ENCODE data around the gene CXCL17.
A peak's percentile ranks its signal among the peaks of the same experiment; 100 is the strongest.

CXCL17 gene

DNA sequence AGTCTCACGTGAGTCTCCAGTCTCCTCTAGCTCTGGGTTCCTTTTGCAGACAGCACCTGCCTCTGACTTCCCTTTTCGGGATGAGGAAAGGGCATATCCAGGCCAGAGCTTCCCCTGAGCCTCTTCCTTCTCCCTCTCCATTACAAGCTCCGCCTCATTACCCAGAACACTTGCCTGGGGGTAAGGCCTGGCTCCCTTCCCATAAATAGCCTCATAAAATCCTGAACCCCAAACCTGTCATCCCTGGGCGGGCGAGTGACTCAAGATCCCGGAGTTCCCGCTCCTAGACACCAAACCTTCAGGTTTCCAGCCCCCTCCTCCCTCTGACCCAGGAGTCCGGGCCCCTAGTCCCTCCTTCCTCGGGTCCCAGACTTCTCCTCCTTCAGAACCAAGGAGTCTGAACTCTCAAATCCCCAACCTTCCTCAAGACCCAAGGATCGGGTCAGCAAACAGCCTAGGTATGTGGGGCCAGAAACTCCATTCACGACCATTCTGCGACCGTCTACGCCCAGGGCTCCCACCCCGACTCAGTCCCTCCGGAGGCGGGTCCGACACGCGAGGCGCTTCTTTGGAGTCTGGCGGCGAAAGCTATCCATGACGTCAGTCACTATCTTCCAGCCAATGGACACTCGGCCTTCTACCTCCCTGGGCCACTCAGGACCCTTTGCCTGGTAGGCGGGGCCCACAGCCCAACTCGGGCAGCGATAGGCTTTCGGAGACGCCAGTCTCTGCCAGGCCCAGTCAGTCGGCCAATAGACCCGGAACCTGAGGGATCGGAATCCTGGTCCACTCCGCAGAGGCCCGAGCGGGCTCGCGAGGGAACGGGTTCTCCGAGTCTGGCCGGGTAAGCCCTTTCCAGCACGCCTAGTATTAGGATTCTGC lies 46.1 kb downstream of the CXCL17 start:
- DNase-seq: peak; percentile 99

DNA sequence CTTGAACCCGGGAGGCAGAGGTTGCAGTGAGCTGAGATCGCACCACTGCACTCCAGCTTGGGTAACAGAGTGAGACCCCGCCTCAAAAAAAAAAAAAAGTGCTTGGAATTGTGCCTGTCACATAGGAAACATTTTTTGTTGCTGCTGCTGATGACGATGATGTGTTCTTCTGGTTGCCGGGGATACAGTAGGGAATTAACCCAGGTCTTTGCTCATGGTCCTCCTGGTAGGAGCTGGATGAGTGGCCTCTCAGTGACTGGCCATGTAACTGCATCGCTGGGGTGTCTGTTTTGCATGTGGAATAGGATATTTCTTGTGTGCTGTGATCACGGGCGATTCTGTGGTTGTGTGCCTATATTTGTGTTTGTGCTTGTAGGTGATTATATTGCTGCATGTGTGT lies 48.0 kb downstream of the CXCL17 start:
- DNase-seq: no peak

- DNase-seq: no peak
Observed at GRCh38 chr19:42392165-42392564, 50.6 kb downstream of the CXCL17 start.

- DNase-seq: no peak
Observed at GRCh38 chr19:42389899-42390298, 52.8 kb downstream of the CXCL17 start, which contains the start of gene CNFN. Gene CNFN, minus strand, starts transcription at chr19:42390297. Its CDS starts 1,260 bp downstream, at chr19:42389037.

GRCh38 chr19:42388851-42389489 lies 53.8 kb downstream of the CXCL17 start:
- DNase-seq: no peak

DNA sequence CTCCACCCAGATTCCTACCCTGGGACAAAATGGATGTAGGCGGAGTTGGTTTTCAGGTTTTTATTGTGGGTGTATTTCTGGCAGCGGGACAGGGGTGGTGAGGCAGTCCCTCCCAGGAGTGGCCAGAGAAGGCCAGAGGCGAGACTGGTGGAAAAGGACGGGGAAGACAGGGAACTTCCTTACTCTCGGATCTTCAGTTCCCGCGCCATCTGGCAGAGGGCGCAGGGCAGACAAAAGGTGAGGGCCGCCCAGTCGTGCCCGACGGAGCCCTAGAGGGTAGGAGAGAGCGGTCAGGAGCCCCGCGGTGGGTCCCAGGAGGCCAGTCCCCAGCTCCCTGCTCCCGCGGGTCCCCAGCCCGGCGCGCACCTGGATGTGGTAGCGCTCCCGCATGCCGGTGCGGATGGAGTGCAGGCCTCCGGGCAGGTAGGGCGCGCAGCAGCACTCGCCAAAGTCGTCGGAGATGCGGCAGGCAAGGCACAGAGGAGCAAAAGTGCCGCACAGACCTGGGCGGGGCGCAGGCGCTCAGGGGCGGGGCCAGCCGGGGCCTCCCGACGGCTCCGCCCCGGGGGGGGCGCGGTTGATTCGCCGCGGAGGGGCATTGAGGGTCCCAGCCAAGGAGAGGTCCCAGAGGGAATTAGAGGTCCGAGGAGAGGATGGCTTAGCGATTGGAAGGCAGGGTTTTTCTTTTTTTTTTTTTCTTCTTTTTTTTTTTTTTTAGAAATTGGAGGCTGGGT lies 55.6 kb downstream of the CXCL17 start:
- DNase-seq: peak; percentile 77 to 84

DNA sequence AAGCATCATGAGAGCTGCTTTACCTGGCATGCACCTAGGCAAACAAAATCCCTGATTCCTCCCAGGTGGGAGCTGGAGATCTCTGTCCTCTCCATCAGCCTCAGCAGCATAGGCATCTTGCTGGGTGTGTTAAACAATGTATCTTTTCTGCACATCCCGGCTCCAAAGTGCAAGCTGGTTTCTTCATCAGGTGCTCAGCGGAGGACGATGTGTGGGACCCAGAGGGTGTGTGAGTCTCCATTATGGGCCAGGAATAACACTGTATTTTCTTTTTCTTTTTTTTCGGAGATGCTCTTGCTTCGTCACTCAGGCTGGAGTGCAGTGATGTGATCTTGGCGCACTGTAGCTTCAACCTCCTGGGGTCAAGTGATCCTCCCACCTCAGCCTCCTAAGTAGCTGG lies 62.6 kb downstream of the CXCL17 start:
- no peak for DNase-seq

Data from NCI-H1930 (cell line).